HG03521 (cell line): Measurements from ENCODE around the gene IGFBP2.

Source experiments
- ATAC-seq: cut with Tn5 transposase; IDR thresholded peaks from one replicate; pipeline ENCODE4 v1.9.1; 2021; ENCODE audit warnings: mild to moderate bottlenecking, moderate library complexity; ENCODE audit not compliant: unreplicated experiment

Gene IGFBP2

GRCh38 chr2:216661051-216661450 is 27.8 kb downstream of the IGFBP2 start:
- no peak for ATAC-seq

- no peak for ATAC-seq
Measured at GRCh38 chr2:216661639-216662375, 28.6 kb downstream of the IGFBP2 start.

DNA sequence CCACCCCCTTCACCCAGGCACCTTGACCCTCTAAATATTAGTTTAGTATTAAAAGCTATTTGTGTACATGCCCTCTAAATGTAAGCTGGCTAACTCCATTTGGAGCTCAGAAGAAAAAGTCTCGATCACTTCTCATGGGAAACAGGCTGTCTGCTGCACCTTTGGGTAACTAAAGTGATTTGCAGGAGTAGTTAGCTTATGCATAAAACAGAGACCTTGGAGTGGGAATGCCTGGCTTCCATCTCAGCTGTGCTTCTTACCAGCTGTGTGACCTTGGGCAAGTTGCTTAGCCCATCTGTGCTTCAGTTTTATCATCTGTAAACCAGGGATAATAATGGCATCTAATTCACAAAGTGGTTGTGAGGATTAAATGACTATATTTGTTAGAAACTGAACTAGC is 29.9 kb downstream of the IGFBP2 start:
- ATAC-seq, result no peak

DNA sequence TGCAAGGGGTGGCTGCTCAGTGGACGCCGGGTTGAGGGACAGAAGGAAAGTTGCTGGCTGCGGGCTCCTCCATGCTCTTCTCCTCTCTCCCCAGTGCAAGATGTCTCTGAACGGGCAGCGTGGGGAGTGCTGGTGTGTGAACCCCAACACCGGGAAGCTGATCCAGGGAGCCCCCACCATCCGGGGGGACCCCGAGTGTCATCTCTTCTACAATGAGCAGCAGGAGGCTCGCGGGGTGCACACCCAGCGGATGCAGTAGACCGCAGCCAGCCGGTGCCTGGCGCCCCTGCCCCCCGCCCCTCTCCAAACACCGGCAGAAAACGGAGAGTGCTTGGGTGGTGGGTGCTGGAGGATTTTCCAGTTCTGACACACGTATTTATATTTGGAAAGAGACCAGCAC is 30.6 kb downstream of the IGFBP2 start:
- ATAC-seq, result no peak

- no peak for ATAC-seq
Measured at GRCh38 chr2:216664593-216665034, 31.4 kb downstream of the IGFBP2 start.

DNA sequence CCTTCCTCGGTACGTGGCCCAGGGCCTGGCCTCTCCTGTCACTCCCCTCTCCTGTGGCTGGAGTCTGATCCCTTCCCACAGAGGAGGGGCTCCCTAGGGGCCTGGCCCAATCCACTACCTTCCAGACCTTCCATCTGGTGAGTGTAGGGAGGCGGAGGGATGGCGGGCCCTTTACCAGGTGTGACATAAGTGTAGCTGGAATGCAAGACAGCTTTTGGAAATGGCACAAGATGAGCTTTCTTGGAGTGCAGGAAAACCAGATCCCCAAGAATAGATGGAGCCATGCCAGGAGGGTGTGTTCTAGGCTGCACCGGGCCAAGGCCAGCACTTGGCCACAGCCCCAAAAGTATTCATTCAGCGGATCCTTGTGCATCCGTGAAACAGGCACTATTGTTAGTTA is 32.0 kb downstream of the IGFBP2 start:
- no peak for ATAC-seq

- ATAC-seq, result no peak
Measured at GRCh38 chr2:216665717-216666116, 32.5 kb downstream of the IGFBP2 start.

- ATAC-seq, result no peak
Measured at GRCh38 chr2:216666461-216667233, 33.4 kb downstream of the IGFBP2 start.

DNA sequence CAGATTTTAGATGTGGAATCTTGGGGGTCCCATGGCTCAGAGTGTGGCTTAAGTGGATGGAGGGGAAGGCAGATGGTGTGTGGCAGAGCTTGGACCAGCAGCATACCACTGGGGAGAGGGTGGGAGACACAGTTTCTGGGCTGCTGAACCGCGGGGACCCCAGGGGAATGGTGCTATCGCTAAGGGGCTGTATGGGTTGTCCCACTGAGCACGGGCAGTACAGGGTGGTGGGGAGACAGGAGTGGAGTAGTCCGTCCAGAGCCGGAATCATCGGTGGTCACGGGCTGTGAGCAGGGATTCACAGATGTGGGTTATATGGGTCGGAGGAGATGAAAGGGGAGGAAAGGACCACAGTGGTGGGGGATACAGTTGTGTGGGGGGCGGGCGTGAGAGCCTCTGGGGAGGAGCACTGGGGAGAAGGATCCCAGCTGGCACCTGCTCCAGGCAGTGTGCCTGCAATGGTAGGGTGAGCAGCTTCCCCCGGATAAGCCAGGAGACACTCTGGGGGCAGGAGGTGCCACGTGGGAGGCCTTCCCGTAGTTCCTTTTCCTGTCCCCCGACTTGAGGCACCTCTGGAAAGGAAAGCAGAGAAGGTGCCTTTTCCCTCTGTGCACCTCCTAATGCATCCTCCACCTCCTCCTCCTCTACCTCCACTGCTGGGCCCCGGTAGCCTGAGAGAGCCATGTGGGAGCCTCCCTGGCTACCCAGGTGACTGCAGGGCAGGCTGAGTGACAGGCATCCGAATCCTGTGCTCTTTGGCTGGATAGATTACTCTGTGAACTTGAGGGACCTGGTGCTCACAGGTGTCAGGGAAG is 37.3 kb downstream of the IGFBP2 start:
- ATAC-seq, result no peak

DNA sequence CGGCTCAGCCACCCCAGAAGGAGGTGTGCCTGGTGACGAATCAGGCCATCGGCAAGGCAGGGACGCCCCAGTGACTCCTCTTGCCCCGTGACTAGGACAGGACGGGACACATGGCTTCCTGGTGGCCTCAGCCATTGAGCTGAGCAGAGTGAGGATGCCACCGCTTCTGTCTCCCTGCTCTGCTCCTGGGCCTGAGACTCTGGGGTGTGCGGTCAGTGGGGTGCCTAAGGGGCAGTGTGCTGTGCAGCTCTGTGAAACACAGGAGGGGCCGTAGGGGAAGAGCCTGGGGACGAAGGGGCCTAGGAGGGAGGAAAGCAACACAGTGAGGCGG is 37.8 kb downstream of the IGFBP2 start:
- no peak for ATAC-seq

GRCh38 chr2:216671791-216672343 is 38.6 kb downstream of the IGFBP2 start:
- no peak for ATAC-seq

- ATAC-seq, result no peak
Measured at GRCh38 chr2:216672466-216672865, 39.2 kb downstream of the IGFBP2 start.

- ATAC-seq, result no peak
Measured at GRCh38 chr2:216673021-216673420, 39.8 kb downstream of the IGFBP2 start.

GRCh38 chr2:216673609-216674008 is 40.4 kb downstream of the IGFBP2 start:
- ATAC-seq, result no peak

GRCh38 chr2:216674376-216674775 is 41.2 kb downstream of the IGFBP2 start:
- ATAC-seq, result no peak

DNA sequence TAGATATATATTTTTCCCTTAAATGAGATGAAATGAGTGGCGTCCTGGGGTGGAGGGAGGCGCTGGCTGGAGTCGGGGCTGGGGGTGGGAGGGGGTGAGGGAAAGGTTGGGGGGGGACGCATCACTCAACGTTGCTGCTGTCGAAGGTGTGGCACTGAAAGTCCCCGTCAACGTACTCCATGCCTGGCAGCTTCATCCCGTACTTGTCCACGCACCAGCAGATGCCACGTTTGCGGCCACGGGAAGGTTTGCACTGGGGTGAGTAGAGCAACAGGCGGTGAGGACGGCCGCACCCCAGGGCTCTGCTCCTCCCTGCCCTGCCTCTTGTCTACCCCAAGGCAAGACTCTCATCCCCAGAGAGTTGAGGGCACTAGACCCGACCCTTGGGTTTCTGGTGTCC is 43.4 kb downstream of the IGFBP2 start:
- ATAC-seq, result no peak

GRCh38 chr2:216677439-216678097 is 44.3 kb downstream of the IGFBP2 start:
- ATAC-seq, result no peak

DNA sequence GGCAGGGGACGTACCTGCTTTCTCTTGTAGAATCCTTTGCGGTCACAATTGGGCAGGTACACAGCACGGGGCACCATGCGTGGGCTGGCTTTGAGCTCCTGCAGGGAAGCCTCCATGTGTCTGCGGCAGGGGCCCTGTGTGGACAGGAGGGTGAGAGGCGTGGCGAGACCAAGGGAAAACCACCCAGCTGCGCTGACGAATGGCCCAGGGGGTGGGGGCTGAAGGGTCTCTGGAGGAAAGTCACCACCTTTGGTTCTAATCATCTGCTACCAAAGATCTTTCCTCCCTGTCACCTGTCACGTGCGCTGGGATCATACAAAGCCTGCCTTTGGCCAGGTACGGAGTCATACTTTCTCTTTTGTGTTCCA is 44.9 kb downstream of the IGFBP2 start:
- no peak for ATAC-seq

DNA sequence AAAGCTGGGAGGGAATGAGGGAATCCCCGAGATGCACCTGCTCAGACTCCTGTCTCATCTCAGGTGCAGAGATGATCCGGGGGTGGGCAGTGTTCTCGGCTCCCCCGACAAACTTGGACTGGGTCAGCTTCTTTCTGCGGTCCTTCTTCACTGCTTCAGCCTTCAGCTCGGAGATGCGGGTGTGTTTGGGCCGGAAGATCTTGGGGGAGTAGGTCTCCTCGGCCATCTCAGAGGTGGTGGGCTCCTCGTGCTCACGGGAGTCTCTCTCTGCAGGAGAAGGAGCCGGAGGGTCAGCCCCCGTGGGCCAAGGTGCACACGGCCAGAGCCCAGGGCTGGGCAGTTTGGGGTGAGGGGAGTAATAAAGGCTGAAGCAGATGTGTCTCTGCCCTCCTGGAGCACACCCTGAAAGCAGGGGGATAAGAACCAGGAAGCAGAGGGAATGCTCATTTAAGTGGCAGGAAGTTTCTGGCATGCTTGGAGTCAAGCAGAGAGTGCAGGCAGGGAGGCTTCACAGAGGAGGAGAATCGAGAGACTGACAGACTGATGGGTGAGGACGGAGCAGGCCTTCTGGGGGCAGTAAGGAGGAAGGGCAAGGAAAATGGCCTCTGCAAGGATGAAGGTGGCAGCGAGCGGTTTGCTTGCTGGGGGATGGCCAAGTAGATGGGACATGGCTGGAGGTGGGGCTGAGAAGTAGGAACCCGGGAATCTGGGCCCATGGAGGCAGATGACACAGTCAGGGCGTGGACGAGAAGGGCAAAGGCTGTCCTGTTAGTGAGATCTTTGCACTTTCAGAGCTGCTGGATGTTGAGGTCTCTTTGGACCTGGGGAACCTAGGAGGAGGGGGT is 45.8 kb downstream of the IGFBP2 start:
- no peak for ATAC-seq

DNA sequence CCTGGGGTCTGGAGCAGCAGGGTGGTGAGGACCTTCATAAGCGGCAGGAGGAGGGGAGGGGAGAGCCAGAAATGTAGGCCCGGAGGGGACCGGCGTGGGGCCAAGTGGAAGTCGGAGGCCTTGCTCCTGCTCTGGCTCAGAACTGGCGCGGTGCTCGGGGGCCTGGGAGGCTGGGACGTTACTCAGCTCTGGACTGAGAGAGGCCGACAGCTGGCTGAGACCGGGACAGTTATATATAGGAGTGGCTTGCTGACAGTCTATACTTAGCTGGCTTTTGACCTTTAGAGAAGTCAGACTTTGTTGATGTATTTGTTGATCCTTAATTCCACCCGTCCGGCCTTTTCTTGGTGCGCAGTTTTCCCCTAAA is 46.4 kb downstream of the IGFBP2 start:
- ATAC-seq, result no peak
